ENCODE data around the gene ARHGEF39.

DNA sequence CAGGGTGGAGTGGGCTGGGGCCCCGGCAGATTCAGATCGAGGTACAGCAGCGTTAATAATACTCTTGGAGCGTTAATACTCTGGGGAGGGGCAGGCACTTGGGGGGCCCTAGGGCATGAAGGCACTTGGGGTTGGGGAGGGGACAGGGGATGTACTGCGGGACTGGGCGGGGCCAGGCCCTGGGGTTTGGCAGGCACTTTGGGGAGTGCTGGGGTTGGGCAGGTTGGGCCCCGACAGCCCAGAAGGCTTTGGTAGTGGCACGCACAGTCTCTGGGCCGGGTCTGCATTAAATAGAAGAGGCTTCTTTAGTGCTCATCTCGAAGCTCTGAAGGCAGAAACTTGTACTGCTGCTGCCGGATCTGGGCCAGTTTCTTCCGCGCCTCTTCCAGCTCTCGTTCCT lies 32.5 kb upstream of the ARHGEF39 start:
- TF ChIP-seq CTCF (IDR thresholded peaks at IDR 0.05): no peak
- no peak for TF ChIP-seq POLR2A (IDR thresholded peaks at IDR 0.05)
- TF ChIP-seq EP300 (IDR thresholded peaks at IDR 0.05; ENCODE audit: low read depth): no peak
